T-cell (primary cell): Measurements from ENCODE around the gene AGFG1. TPM values are rescaled to one million over a fixed set of nuclear protein-coding genes. Genes with fewer than 3 reads are reported as not detected.

Experiments used
- ATAC-seq, 4 experiments: fragments of 200-7000 bp in 3 of 4; fragments of 150-1000 bp in 1 of 4; cut with Tn5 transposase; replicated peaks in 1 of 4; 1 replicate in 3 of 4; 2 replicates in 1 of 4; pipeline ENCODE4 v1.10.0; 2021; ENCODE audit warnings: moderate library complexity in 3 of 4, mild to moderate bottlenecking in 2 of 4, moderate number of reproducible peaks in 1 of 4
- CTCF ChIA-PET, 2 donors: fragments of 300-600 bp; sonication (Branson Sonifier 250); formaldehyde crosslinking; loops; one replicate each; lab custom pipeline; 2022; ENCODE audit warnings: antibody characterized with exemption in 2 of 2; lab: Charles Lee
- POLR2A ChIA-PET, 2 donors: fragments of 300-600 bp; sonication (Branson Sonifier 250); formaldehyde crosslinking; loops; one replicate each; lab custom pipeline; 2022; ENCODE audit warnings: antibody characterized with exemption in 2 of 2; lab: Charles Lee
- DNase-seq, 35 experiments: peaks; one replicate each; pipeline versions ENCODE4 v3.0.0 to v3.0.0-alpha.2; 2013 to 2023
- H3K27ac ChIP-seq: one replicate; pipeline ENCODE4 v1.5.1; 2013; ENCODE audit warnings: low read length
- H3K27me3 ChIP-seq, 2 experiments: replicated peaks in 1 of 2; 1 replicate in 1 of 2; 2 replicates in 1 of 2; pipeline versions ENCODE4 v1.6.1 to v1.7.0; 2013; ENCODE audit warnings: low read length in 1 of 2, mixed read lengths in 1 of 2; ENCODE audit not compliant: control insufficient read depth in 2 of 2, insufficient read depth in 2 of 2; ENCODE audit errors: extremely low read depth in 1 of 2
- H3K36me3 ChIP-seq, 2 donors: 1 replicate in 1 of 2; 2 replicates in 1 of 2; pipeline versions ENCODE4 v1.6.1 to v1.7.0; 2013; ENCODE audit warnings: low read length in 1 of 2; ENCODE audit not compliant: control insufficient read depth in 2 of 2, insufficient read depth in 1 of 2; ENCODE audit errors: extremely low read depth in 1 of 2
- H3K4me1 ChIP-seq, 2 experiments: 1 replicate in 1 of 2; 2 replicates in 1 of 2; pipeline versions ENCODE4 v1.6.1 to v1.7.0; 2013; ENCODE audit warnings: low read length in 2 of 2, mixed read lengths in 1 of 2; ENCODE audit not compliant: insufficient read depth in 2 of 2, control insufficient read depth in 1 of 2; ENCODE audit errors: extremely low read depth in 1 of 2
- H3K4me3 ChIP-seq, 2 donors: 1 replicate in 1 of 2; 2 replicates in 1 of 2; pipeline versions ENCODE4 v1.5.1 to v1.7.0; 2013; ENCODE audit warnings: mild to moderate bottlenecking in 2 of 2, low read length in 1 of 2, moderate library complexity in 1 of 2; ENCODE audit not compliant: control insufficient read depth in 1 of 2; ENCODE audit errors: extremely low read depth in 1 of 2
- H3K9me3 ChIP-seq: 2 replicates; pipeline ENCODE4 v1.7.0; 2013
- H3K27ac Mint-ChIP-seq, 2 donors: one replicate each; pipeline ENCODE4 v1.8.0; 2020 to 2021; ENCODE audit warnings: mild to moderate bottlenecking in 2 of 2, mixed read lengths in 2 of 2
- H3K27me3 Mint-ChIP-seq, 2 donors: one replicate each; pipeline ENCODE4 v1.8.0; 2021 to 2022; ENCODE audit warnings: mixed read lengths in 2 of 2
- H3K36me3 Mint-ChIP-seq: one replicate; pipeline ENCODE4 v1.8.0; 2021; ENCODE audit warnings: mixed read lengths
- H3K4me1 Mint-ChIP-seq, 3 donors: one replicate each; pipeline ENCODE4 v1.8.0; 2020 to 2022; ENCODE audit warnings: mixed read lengths in 3 of 3, mild to moderate bottlenecking in 1 of 3
- H3K4me3 Mint-ChIP-seq, 3 donors: one replicate each; pipeline ENCODE4 v1.8.0; 2020 to 2022; ENCODE audit warnings: mild to moderate bottlenecking in 3 of 3, mixed read lengths in 3 of 3, moderate library complexity in 3 of 3
- H3K9me3 Mint-ChIP-seq, 3 donors: one replicate each; pipeline ENCODE4 v1.8.0; 2020 to 2022; ENCODE audit warnings: mixed read lengths in 3 of 3
- WGBS: methylation state at CpG from one replicate; pipeline ENCODE4 v1.1.5; 2013; ENCODE audit warnings: missing lambda C conversion rate; ENCODE audit not compliant: insufficient coverage; 5-methylcytosine and 5-hydroxymethylcytosine counted together
- total RNA-seq, 35 experiments: library from RNA in 6 of 35; stranded (reverse) in 6 of 35; fragments of 120-200 nt in 1 of 35; gene quantifications; one replicate each; pipeline versions ENCODE4 v1.2.1 to v1.2.4 and lab custom pipeline; 2013 to 2026

AGFG1 gene
- total RNA-seq, 5 donors from 2014 or later (not counting 1 experiment from before 2014, with no cell fraction given): 48.6 to 61.4 (median 53.1) TPM

GRCh38 chr2:227482638-227483340 is 10.8 kb downstream of the AGFG1 start:
- Histone ChIP-seq H3K4me3 (no peak overlapping the region), H3K36me3 (no peaks in the 10 kb centered on the region), H3K9me3 (no peaks in the 10 kb centered on the region), H3K4me1 (peaks cover 14 to 28% of the 10 kb centered on the region in 2 experiments), H3K27ac (no peak overlapping the region), H3K27me3 (no peaks in the 10 kb centered on the region)
- DNase-seq (no peak), ATAC-seq (peak in 1 of 4 experiments; percentile 73)
- Mint-ChIP-seq H3K36me3 (peaks cover 8% of the 10 kb centered on the region), H3K4me1 (peaks cover 77 to 80% (median 78%) of the 10 kb centered on the region in 3 donors), H3K9me3 (no peaks in the 10 kb centered on the region), H3K27ac (peak overlapping the region; percentile 43 to 81), H3K27me3 (no peaks in the 10 kb centered on the region), H3K4me3 (peak overlapping the region in 1 of 3 donors; percentile 15)
- ChIA-PET POLR2A (no interaction called here), CTCF (interaction anchor here in 1 of 2 donors (1.3 to 1.6 kb wide), 2 partner anchors 17 to 18 kb away, joined by 3 read pairs; no protein-coding TSS in a partner anchor)
- WGBS: no CpG with 5 or more reads among the region's 1 CpG

GRCh38 chr2:227485429-227485828 is 13.5 kb downstream of the AGFG1 start:
- Mint-ChIP-seq H3K4me3 (peak overlapping the region in 2 of 3 donors; percentile 13 to 14), H3K27me3 (no peaks in the 10 kb centered on the region), H3K27ac (no peak overlapping the region), H3K36me3 (peaks cover 8% of the 10 kb centered on the region), H3K9me3 (no peaks in the 10 kb centered on the region), H3K4me1 (peaks cover 68 to 75% (median 71%) of the 10 kb centered on the region in 3 donors)
- no peak overlapping the region for H3K27ac ChIP-seq
- CTCF ChIA-PET: interaction anchor here in 1 of 2 donors (1.2 to 1.6 kb wide), 4 partner anchors 9 to 14 kb away, joined by 4 to 6 read pairs (median 4); no protein-coding TSS in a partner anchor
- POLR2A ChIA-PET: interaction anchor here (0.6 to 1.6 kb wide), 3 partner anchors 12 to 238 kb away, joined by 3 to 9 read pairs (median 5); no protein-coding TSS in a partner anchor
- DNase-seq (no peak), ATAC-seq (no peak)
- no peaks in the 10 kb centered on the region for H3K36me3 ChIP-seq
- H3K27me3 ChIP-seq: no peaks in the 10 kb centered on the region
- H3K9me3 ChIP-seq: no peaks in the 10 kb centered on the region
- no peak overlapping the region for H3K4me3 ChIP-seq
- H3K4me1 ChIP-seq: peaks cover 12 to 18% of the 10 kb centered on the region in 2 experiments
- no CpG with 5 or more reads among the region's 1 CpG for WGBS

- WGBS: no CpG with 5 or more reads among the region's 2 CpGs
- no peak overlapping the region for H3K4me3 ChIP-seq
- H3K4me1 ChIP-seq: peaks cover 7 to 16% of the 10 kb centered on the region in 2 experiments
- no peak for ATAC-seq
- H3K4me3 Mint-ChIP-seq: no peak overlapping the region
- H3K9me3 ChIP-seq: no peaks in the 10 kb centered on the region
- no peak overlapping the region for H3K27ac ChIP-seq
- no peaks in the 10 kb centered on the region for H3K27me3 ChIP-seq
- POLR2A ChIA-PET: no interaction called here
- H3K4me1 Mint-ChIP-seq: peaks cover 61 to 68% (median 66%) of the 10 kb centered on the region in 3 donors
- H3K27me3 Mint-ChIP-seq: no peaks in the 10 kb centered on the region
- no peak for DNase-seq
- H3K36me3 ChIP-seq: no peaks in the 10 kb centered on the region
- no peaks in the 10 kb centered on the region for H3K9me3 Mint-ChIP-seq
- peaks cover 8% of the 10 kb centered on the region for H3K36me3 Mint-ChIP-seq
- no peak overlapping the region for H3K27ac Mint-ChIP-seq
- CTCF ChIA-PET: interaction anchor here in 1 of 2 donors (1.2 kb wide), 1 partner anchor 13 kb away, joined by 6 read pairs; no protein-coding TSS in a partner anchor
Measured at GRCh38 chr2:227486688-227487087, 14.7 kb downstream of the AGFG1 start.

GRCh38 chr2:227488045-227488444 is 16.1 kb downstream of the AGFG1 start:
- H3K4me3 Mint-ChIP-seq: no peak overlapping the region
- H3K4me3 ChIP-seq: no peak overlapping the region
- no peak overlapping the region for H3K27ac ChIP-seq
- DNase-seq (no peak), ATAC-seq (no peak)
- no peaks in the 10 kb centered on the region for H3K9me3 Mint-ChIP-seq
- H3K36me3 ChIP-seq: no peaks in the 10 kb centered on the region
- no peaks in the 10 kb centered on the region for H3K27me3 Mint-ChIP-seq
- WGBS: 67% methylated on average over 1 of the region's 3 CpGs
- no peaks in the 10 kb centered on the region for H3K27me3 ChIP-seq
- H3K4me1 ChIP-seq: peaks cover 7 to 12% of the 10 kb centered on the region in 2 experiments
- H3K27ac Mint-ChIP-seq: no peak overlapping the region
- CTCF ChIA-PET: interaction anchor here in 1 of 2 donors (0.6 to 1.3 kb wide), 2 partner anchors 13 to 170 kb away, joined by 3 to 4 read pairs; no protein-coding TSS in a partner anchor
- no peaks in the 10 kb centered on the region for H3K9me3 ChIP-seq
- H3K36me3 Mint-ChIP-seq: peaks cover 13% of the 10 kb centered on the region
- POLR2A ChIA-PET: interaction anchor here in 1 of 2 donors (0.5 kb wide), 1 partner anchor 70 kb away, joined by 3 read pairs; no protein-coding TSS in a partner anchor
- peaks cover 60 to 66% (median 60%) of the 10 kb centered on the region in 3 donors for H3K4me1 Mint-ChIP-seq

- peaks cover 3 to 7% of the 10 kb centered on the region in 2 experiments for H3K4me1 ChIP-seq
- no peak overlapping the region for H3K4me3 ChIP-seq
- peaks cover 0 to 8% of the 10 kb centered on the region in 2 donors for H3K36me3 ChIP-seq
- H3K4me1 Mint-ChIP-seq: peaks cover 53 to 57% (median 54%) of the 10 kb centered on the region in 3 donors
- peaks cover 26% of the 10 kb centered on the region for H3K36me3 Mint-ChIP-seq
- DNase-seq (no peak), ATAC-seq (no peak)
- ChIA-PET CTCF (interaction anchor here (0.7 to 1.1 kb wide), 3 partner anchors 11 to 275 kb away, joined by 3 to 5 read pairs (median 3); no protein-coding TSS in a partner anchor), POLR2A (no interaction called here)
- no peaks in the 10 kb centered on the region for H3K9me3 ChIP-seq
- no peaks in the 10 kb centered on the region for H3K27me3 Mint-ChIP-seq
- no peaks in the 10 kb centered on the region for H3K27me3 ChIP-seq
- WGBS: no CpG with 5 or more reads among the region's 3 CpGs
- no peak overlapping the region for H3K4me3 Mint-ChIP-seq
- no peak overlapping the region for H3K27ac Mint-ChIP-seq
- H3K27ac ChIP-seq: no peak overlapping the region
- no peaks in the 10 kb centered on the region for H3K9me3 Mint-ChIP-seq
Measured at GRCh38 chr2:227491386-227491785, 19.4 kb downstream of the AGFG1 start.

- 88% methylated on average over 1 of the region's 2 CpGs for WGBS
- Histone ChIP-seq H3K36me3 (peaks cover 0 to 10% of the 10 kb centered on the region in 2 donors), H3K27ac (no peak overlapping the region), H3K9me3 (no peaks in the 10 kb centered on the region), H3K4me3 (no peak overlapping the region), H3K27me3 (no peaks in the 10 kb centered on the region), H3K4me1 (peaks cover 3 to 8% of the 10 kb centered on the region in 2 experiments)
- ChIA-PET POLR2A (no interaction called here), CTCF (no interaction called here)
- ATAC-seq: no peak
- Mint-ChIP-seq H3K36me3 (peaks cover 29% of the 10 kb centered on the region), H3K27me3 (no peaks in the 10 kb centered on the region), H3K4me1 (peaks cover 52 to 56% (median 55%) of the 10 kb centered on the region in 3 donors), H3K9me3 (no peaks in the 10 kb centered on the region), H3K4me3 (no peak overlapping the region), H3K27ac (no peak overlapping the region)
- no peak for DNase-seq
Measured at GRCh38 chr2:227493524-227493923, 21.6 kb downstream of the AGFG1 start.
